Cardiac fibroblast (primary cell): ENCODE data around the gene CHTF18.
"Not testable (repeated sequence)": the region's sequence is repeated elsewhere in the genome, so short reads cannot be mapped to it uniquely, and the experiment has no call there.

Experiments used
- DNase-seq, 2 donors: peaks; one replicate each; pipeline versions ENCODE4 v3.0.0 to v3.0.0-alpha.2; 2010; ENCODE audit warnings: low read depth in 2 of 2
- H3K4me3 ChIP-seq, 2 donors: replicated peaks in 1 of 2; 1 replicate in 1 of 2; 2 replicates in 1 of 2; pipeline ENCODE4 v1.5.1; 2011; ENCODE audit warnings: low read depth in 2 of 2, low read length in 2 of 2, mild to moderate bottlenecking in 2 of 2, moderate library complexity in 1 of 2
- CTCF ChIP-seq: IDR thresholded peaks from one replicate; pipeline ENCODE4 v1.5.1; 2011; ENCODE audit warnings: low read depth, mild to moderate bottlenecking, low read length, inconsistent platforms

CHTF18 gene

DNA sequence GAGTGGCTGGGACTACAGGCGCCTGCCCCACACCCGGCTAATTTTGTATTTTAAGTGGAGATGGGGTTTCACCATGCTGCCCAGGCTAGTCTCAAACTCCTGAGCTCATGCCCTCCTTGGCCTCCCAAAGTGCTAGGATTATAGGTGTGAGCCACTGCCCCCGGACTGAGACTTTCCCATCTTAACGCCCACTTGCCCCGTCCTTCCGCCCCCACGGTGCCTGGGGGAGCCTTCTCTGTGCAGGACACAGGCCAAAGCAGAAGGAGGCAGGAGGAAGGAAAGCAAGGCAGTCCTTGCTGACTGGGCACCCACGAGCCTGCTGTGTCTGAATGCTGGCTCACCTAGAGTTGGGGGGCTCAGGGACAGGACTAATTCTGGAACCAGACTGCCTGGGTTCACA is 29.7 kb downstream of the CHTF18 start:
- DNase-seq = no peak
- TF ChIP-seq CTCF = no peak
- no peak overlapping the region for H3K4me3 ChIP-seq

GRCh38 chr16:818592-818991 is 30.2 kb downstream of the CHTF18 start:
- TF ChIP-seq CTCF = no peak
- no peak for DNase-seq
- H3K4me3 ChIP-seq = no peak overlapping the region

GRCh38 chr16:819336-820043 is 31.1 kb downstream of the CHTF18 start:
- no peak for DNase-seq
- no peak overlapping the region for H3K4me3 ChIP-seq
- TF ChIP-seq CTCF = no peak

GRCh38 chr16:820044-820408 is 31.6 kb downstream of the CHTF18 start:
- DNase-seq, H3K4me3 ChIP-seq: not testable (repeated sequence)

- H3K4me3 ChIP-seq = no peak overlapping the region
- DNase-seq = no peak
- no peak for TF ChIP-seq CTCF
Observed at GRCh38 chr16:820748-821147, 32.3 kb downstream of the CHTF18 start.

DNA sequence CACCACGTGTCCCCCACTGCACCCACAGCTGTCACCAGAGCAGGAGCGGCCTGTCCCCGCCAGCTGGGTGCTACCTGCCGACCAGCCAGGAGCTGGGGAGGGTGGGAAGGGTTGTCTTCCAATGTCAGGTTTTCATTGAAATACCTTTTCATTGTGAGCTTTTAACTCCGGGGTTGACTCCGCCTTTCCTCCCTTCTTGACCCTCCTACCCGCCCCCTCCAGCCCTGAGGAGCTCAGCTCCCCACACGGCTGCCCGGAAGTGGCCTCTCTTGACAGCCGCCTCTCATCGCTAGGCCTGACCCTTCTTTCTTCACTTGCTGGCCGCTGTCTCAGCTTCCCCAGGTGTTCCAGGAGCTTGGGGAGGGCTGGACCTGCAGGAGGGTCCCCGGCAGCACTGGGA is 33.3 kb downstream of the CHTF18 start:
- H3K4me3 ChIP-seq = no peak overlapping the region
- DNase-seq = no peak
- no peak for TF ChIP-seq CTCF

DNA sequence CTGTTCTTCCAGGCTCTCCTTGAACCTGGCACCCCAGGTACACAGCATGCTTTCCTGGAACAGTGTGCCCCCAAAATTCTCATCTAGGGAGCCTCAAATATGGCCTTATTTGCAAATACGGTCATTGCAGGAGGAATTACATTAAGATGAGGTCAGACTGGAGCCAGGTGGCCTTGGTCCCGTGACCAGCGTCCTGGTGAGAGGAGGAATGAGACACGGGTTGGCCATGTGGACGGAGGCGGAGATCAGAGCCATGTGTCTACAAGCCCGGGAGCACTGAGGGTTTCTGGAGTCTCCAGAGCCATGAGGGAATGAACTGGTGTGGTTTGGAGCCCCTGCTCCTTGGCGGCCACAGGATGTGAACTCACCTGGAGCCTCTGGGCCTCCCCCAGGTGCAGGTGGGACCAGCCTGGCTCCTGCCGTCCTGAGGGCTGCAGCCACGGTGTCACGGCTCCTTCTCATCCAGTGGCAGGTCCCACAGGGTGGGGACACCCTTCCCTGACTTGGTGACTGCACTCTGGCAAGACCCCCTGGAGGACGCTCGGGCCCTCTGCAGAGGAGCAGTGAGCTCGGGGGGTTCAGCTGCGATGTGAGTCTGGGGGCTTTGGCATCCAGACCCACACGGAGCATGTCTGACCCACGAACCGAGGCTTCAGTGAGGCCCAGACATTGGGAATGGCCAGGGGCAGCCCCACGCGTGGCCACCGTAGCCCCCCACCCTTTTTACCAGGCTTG is 33.9 kb downstream of the CHTF18 start:
- no peak for TF ChIP-seq CTCF
- no peak for DNase-seq
- H3K4me3 ChIP-seq = no peak overlapping the region
